K562 (cell line): ENCODE data around the gene SUPT3H. TPM values are rescaled to one million over a fixed set of nuclear protein-coding genes. Genes with fewer than 3 reads are reported as not detected.

Experiments used
- ATAC-seq: fragments of 200-7000 bp; cut with Tn5 transposase; 3 replicates; pipeline ENCODE4 v1.9.1; 2020; ENCODE audit warnings: moderate library complexity
- BruUV-seq: library from RNA; stranded (reverse); fragments of 400-500 nt; replicated peaks from 2 replicates; lab custom pipeline; 2021; lab: Mats Ljungman, UMichigan
- CTCF ChIA-PET: fragments of 300-600 bp; formaldehyde crosslinking; extraction: SDS; loops from one replicate; lab custom pipeline; 2021; ENCODE audit warnings: low intra/inter-chr PET ratio; lab: Yijun Ruan, JAX
- POLR2A ChIA-PET: fragments of 300-600, 350-650 bp; sonication (Branson Sonifier 250); formaldehyde crosslinking; extraction: SDS; loops from one replicate; lab custom pipeline; 2021; ENCODE audit warnings: antibody characterized with exemption, inconsistent platforms; lab: Yijun Ruan, JAX
- DNase-seq, 4 experiments: peaks; one replicate each; pipeline versions ENCODE4 v3.0.0 to v3.0.0-alpha.2; 2011 to 2018; ENCODE audit warnings: low spot score in 3 of 4, mixed read lengths in 3 of 4; ENCODE audit errors: extremely low read depth in 1 of 4
- FAIRE-seq: peaks from 2 replicates; lab custom pipeline; 2011; peaks lifted over from hg19 to GRCh38; lab: Jason Lieb, UNC
- H2AFZ ChIP-seq: 2 replicates; pipeline ENCODE4 v1.6.0; 2011; ENCODE audit warnings: low read depth, low read length, control low read depth, inconsistent platforms
- H3K27ac ChIP-seq: fragments of 200-600 bp; 3 replicates; pipeline ENCODE4 v1.8.0; 2011; ENCODE audit warnings: low read depth, mild to moderate bottlenecking, control low read depth, inconsistent platforms, low read length, moderate library complexity, mixed read lengths; ENCODE audit errors: extremely low read depth
- H3K27me3 ChIP-seq, 2 experiments: fragments of 300-600 bp in 1 of 2; 2 replicates in 1 of 2; 3 replicates in 1 of 2; pipeline versions ENCODE4 v1.6.0 to v1.8.0; 2011; ENCODE audit warnings: inconsistent platforms in 2 of 2, low read length in 2 of 2, mild to moderate bottlenecking in 1 of 2, mixed read lengths in 1 of 2, moderate library complexity in 1 of 2; ENCODE audit not compliant: control insufficient read depth in 2 of 2, insufficient read depth in 2 of 2
- H3K36me3 ChIP-seq: fragments of 300-600 bp; 3 replicates; pipeline ENCODE4 v1.8.0; 2011; ENCODE audit warnings: mild to moderate bottlenecking, low read length, inconsistent platforms; ENCODE audit not compliant: control insufficient read depth, insufficient read depth
- H3K4me1 ChIP-seq, 2 experiments: fragments of 200-600 bp in 1 of 2; replicated peaks in 1 of 2; 2 replicates in 1 of 2; 3 replicates in 1 of 2; pipeline versions ENCODE4 v1.5.1 to v1.8.0; 2011; ENCODE audit warnings: inconsistent platforms in 2 of 2, low read length in 2 of 2, mild to moderate bottlenecking in 1 of 2, mixed read lengths in 1 of 2, moderate library complexity in 1 of 2; ENCODE audit not compliant: control insufficient read depth in 2 of 2, insufficient read depth in 2 of 2
- H3K4me2 ChIP-seq: 2 replicates; pipeline ENCODE4 v1.6.1; 2011; ENCODE audit warnings: low read length, control low read depth, inconsistent platforms, mixed read lengths; ENCODE audit not compliant: insufficient read depth
- H3K4me3 ChIP-seq: fragments of 200-600 bp; sonication (generic), shearing (Covaris generic); 2 replicates; pipeline ENCODE4 v1.5.1; 2016; ENCODE audit warnings: control low read depth, inconsistent platforms
- H3K79me2 ChIP-seq: fragments of 200-600 bp; 3 replicates; pipeline ENCODE4 v1.8.0; 2011; ENCODE audit warnings: low read length, inconsistent platforms; ENCODE audit not compliant: control insufficient read depth, insufficient read depth
- H3K9ac ChIP-seq, 2 experiments: 2 replicates each; pipeline versions ENCODE4 v1.6.0 to v1.6.1; 2011; ENCODE audit warnings: low read depth in 2 of 2, low read length in 2 of 2, control low read depth in 1 of 2, inconsistent platforms in 1 of 2, mild to moderate bottlenecking in 1 of 2, mixed read lengths in 1 of 2; ENCODE audit not compliant: insufficient read depth in 1 of 2
- H3K9me1 ChIP-seq: one replicate; pipeline ENCODE4 v1.6.0; 2011; ENCODE audit warnings: inconsistent platforms, mild to moderate bottlenecking, low read length, moderate library complexity; ENCODE audit not compliant: control insufficient read depth, insufficient read depth
- H3K9me3 ChIP-seq: replicated peaks from 2 replicates; pipeline ENCODE4 v1.5.1; 2011; ENCODE audit warnings: low read depth, low read length, inconsistent platforms; ENCODE audit not compliant: control insufficient read depth, insufficient read depth
- H4K20me1 ChIP-seq: replicated peaks from 2 replicates; pipeline ENCODE4 v1.6.1; 2011; ENCODE audit warnings: low read length, inconsistent platforms, mixed read lengths; ENCODE audit not compliant: control insufficient read depth, insufficient read depth
- CTBP1 ChIP-seq: fragments of 450-650 bp; IDR thresholded peaks from 2 replicates; pipeline ENCODE4 v1.6.1; 2016; ENCODE audit warnings: borderline replicate concordance
- HEY1 ChIP-seq: fragments of 250-450 bp; sonication (Bioruptor Pico); IDR thresholded peaks from 2 replicates; pipeline ENCODE4 v1.5.0; 2020; ENCODE audit warnings: mild to moderate bottlenecking, moderate library complexity, borderline replicate concordance
- MED1 ChIP-seq: sonication (generic); formaldehyde crosslinking; IDR thresholded peaks from 2 replicates; pipeline ENCODE4 v1.8.1; 2023; ENCODE audit warnings: missing genetic modification reagents, borderline replicate concordance
- MEF2A ChIP-seq: IDR thresholded peaks from 2 replicates; pipeline ENCODE4 v1.6.1; 2011; ENCODE audit warnings: low read depth, mild to moderate bottlenecking, low read length, moderate library complexity; ENCODE audit not compliant: control insufficient read depth
- NCOA6 ChIP-seq: fragments of 450-650 bp; IDR thresholded peaks from 2 replicates; pipeline ENCODE4 v1.6.1; 2017; ENCODE audit warnings: mild to moderate bottlenecking
- POLR2G ChIP-seq: fragments of 200-400 bp; formaldehyde crosslinking; IDR thresholded peaks from 2 replicates; pipeline ENCODE4 v1.6.1; 2017; ENCODE audit warnings: low read depth, mild to moderate bottlenecking, antibody characterized with exemption, low read length, moderate library complexity
- POU5F1 ChIP-seq: fragments of 150-350 bp; IDR thresholded peaks from 2 replicates; pipeline ENCODE4 v1.6.1; 2014; ENCODE audit warnings: borderline replicate concordance, low read length, low read depth, mild to moderate bottlenecking; ENCODE audit not compliant: partially characterized antibody
- TARDBP ChIP-seq: fragments of 450-650 bp; IDR thresholded peaks from 2 replicates; pipeline ENCODE4 v1.6.1; 2016
- WGBS: fragments of 100-300 bp; shearing (Covaris generic); methylation state at CpG from one replicate; pipeline ENCODE4 v1.1.6; 2016; ENCODE audit warnings: low coverage, mixed read lengths; ENCODE audit not compliant: insufficient coverage; ENCODE audit errors: missing lambda C conversion rate; 5-methylcytosine and 5-hydroxymethylcytosine counted together
- in situ Hi-C: fragments of 300-500 bp; cut with MboI; formaldehyde crosslinking; loops from 4 replicates; pipeline ENCODE4 v1.15.0; 2018; ENCODE audit warnings: inconsistent platforms, mixed read lengths
- intact Hi-C: fragments of 100-400 bp; cut with micrococcal nuclease; formaldehyde crosslinking; loops from 2 replicates; pipeline ENCODE4 v1.14.2; 2022
- polyA plus RNA-seq, 8 experiments: library from polyadenylated mRNA; depleted of rRNA in 4 of 8; stranded (reverse) in 5 of 8; unstranded in 3 of 8; fragments of >200 nt; fragmentation: Nextera tagmentation in 2 of 8; fragmentation: Illumina TruSeq in 1 of 8; extraction: Ambion mirVana in 2 of 8; extraction: Trizol in 1 of 8; gene quantifications; 2 replicates each; pipeline versions ENCODE4 v1.2.1 to v1.2.3, GENCODE V29; 2011 to 2014; ENCODE audit warnings: inconsistent platforms in 1 of 8, missing spikeins in 1 of 8
- total RNA-seq, 7 experiments: library from RNA; depleted of rRNA in 6 of 7; stranded (reverse); fragments of >200 nt in 6 of 7; fragmentation: Illumina TruSeq in 2 of 7; extraction: Trizol in 2 of 7; gene quantifications; 2 replicates each; pipeline versions ENCODE4 v1.2.1 to v1.2.3, GENCODE V29; 2011 to 2021; ENCODE audit warnings: low replicate concordance in 1 of 7
- TF ChIP-seq, protein P1 (sequence below): fragments of 150-350 bp; conservative IDR thresholded peaks from 2 replicates; pipeline ENCODE4 v1.6.1; 2014; ENCODE audit warnings: low read length
- TF ChIP-seq, protein P2 (sequence below): sonication (generic); formaldehyde crosslinking; IDR thresholded peaks from 2 replicates; pipeline ENCODE4 v1.8.0; 2023; ENCODE audit warnings: mild to moderate bottlenecking, missing genetic modification reagents

Gene SUPT3H
- total and polyA plus RNA-seq, 9 of the 15 experiments (the other 6 are each of a cell fraction or from before 2014, with no cell fraction given) = 7.2 to 16.3 (median 11.9) TPM

DNA sequence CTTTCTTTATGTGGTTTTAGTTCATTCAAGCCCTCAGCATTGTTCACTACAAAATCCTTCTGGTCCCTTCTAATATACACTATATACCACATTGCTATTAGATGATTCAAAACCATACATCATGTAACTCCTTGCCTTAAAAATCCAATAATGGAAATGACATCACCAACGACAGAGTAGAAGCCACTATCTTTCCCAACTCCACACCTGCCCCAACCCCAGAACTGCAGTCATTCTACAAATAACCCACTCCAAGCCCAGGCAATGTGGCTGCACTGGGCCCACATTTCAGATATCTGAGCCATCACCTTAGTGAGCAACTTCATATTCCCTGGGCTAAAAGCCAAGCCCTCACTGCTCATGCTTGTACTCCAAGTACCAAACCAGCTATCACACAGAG, 72.2 kb downstream of the SUPT3H start:
- in situ Hi-C loops = no loop called here
- Histone ChIP-seq H3K4me2 (no peak overlapping the region), H3K9me3 (no peaks in the 10 kb centered on the region), H4K20me1 (no peaks in the 10 kb centered on the region), H3K36me3 (no peaks in the 10 kb centered on the region), H3K27me3 (no peaks in the 10 kb centered on the region)
- no peak for DNase-seq
- FAIRE-seq = no peak
- BruUV-seq = no TSS peak
- no peak for ATAC-seq
- 14% methylated on average over 1 of the region's 1 CpG for WGBS
- TF ChIP-seq MEF2A = 0 out of 2 replicates have a peak, but pooled peaks have one; percentile 13
- no peak for TF ChIP-seq TARDBP
- TF ChIP-seq, all 486 proteins: peak for 1
- H3K9me1 ChIP-seq = no peaks in the 10 kb centered on the region
- H3K4me3 ChIP-seq = no peak overlapping the region
- H3K9ac ChIP-seq = no peak overlapping the region
- ChIA-PET POLR2A (no interaction called here), CTCF (no interaction called here)
- H2AFZ ChIP-seq = no peak overlapping the region
- intact Hi-C loops = no loop called here
- H3K79me2 ChIP-seq = no peaks in the 10 kb centered on the region
- no peak overlapping the region for H3K27ac ChIP-seq
- peaks cover 0 to 7% of the 10 kb centered on the region in 2 experiments; a peak in 2 of 5 replicates for H3K4me1 ChIP-seq

DNA sequence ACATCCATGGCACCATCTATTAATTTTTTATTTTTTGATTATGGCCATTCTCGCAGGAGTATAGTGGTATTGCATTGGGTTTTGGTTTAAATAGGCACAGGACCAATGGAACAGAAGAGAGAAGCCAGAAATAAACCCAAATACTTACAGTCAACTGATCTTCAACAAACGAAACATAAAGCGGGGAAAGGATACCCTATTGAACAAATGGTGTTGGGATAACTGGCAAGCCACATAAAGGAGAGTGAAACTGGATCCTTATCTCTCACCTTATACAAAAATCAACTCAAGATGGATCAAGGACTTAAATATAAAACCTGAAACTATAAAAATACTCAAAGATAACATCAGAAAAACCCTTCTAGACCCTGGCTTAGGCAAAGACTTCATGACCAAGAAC, 74.9 kb downstream of the SUPT3H start:
- Histone ChIP-seq H4K20me1 (no peaks in the 10 kb centered on the region), H3K9ac (no peak overlapping the region), H3K36me3 (no peaks in the 10 kb centered on the region), H2AFZ (no peak overlapping the region), H3K4me3 (no peak overlapping the region), H3K27me3 (no peaks in the 10 kb centered on the region), H3K9me1 (no peaks in the 10 kb centered on the region), H3K9me3 (no peaks in the 10 kb centered on the region), H3K4me2 (no peak overlapping the region), H3K79me2 (no peaks in the 10 kb centered on the region), H3K27ac (no peak overlapping the region), H3K4me1 (peaks cover 0 to 9% of the 10 kb centered on the region in 2 experiments; a peak in 2 of 5 replicates)
- no peak for DNase-seq
- ATAC-seq = no peak
- ChIA-PET POLR2A (no interaction called here), CTCF (no interaction called here)
- WGBS = 94% methylated on average over 3 of the region's 3 CpGs
- no peak for FAIRE-seq
- intact Hi-C loops (no loop called here), in situ Hi-C loops (no loop called here)
- BruUV-seq = no TSS peak
- TF ChIP-seq, protein P1, sequence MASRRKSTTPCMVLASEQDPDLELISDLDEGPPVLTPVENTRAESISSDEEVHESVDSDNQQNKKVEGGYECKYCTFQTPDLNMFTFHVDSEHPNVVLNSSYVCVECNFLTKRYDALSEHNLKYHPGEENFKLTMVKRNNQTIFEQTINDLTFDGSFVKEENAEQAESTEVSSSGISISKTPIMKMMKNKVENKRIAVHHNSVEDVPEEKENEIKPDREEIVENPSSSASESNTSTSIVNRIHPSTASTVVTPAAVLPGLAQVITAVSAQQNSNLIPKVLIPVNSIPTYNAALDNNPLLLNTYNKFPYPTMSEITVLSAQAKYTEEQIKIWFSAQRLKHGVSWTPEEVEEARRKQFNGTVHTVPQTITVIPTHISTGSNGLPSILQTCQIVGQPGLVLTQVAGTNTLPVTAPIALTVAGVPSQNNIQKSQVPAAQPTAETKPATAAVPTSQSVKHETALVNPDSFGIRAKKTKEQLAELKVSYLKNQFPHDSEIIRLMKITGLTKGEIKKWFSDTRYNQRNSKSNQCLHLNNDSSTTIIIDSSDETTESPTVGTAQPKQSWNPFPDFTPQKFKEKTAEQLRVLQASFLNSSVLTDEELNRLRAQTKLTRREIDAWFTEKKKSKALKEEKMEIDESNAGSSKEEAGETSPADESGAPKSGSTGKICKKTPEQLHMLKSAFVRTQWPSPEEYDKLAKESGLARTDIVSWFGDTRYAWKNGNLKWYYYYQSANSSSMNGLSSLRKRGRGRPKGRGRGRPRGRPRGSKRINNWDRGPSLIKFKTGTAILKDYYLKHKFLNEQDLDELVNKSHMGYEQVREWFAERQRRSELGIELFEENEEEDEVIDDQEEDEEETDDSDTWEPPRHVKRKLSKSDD = no peak
- TF ChIP-seq CTBP1 (no peak), POLR2G (no peak), NCOA6 (no peak), HEY1 (CRISPR knock-in tag) (no peak), POU5F1 (no peak), MED1 (CRISPR knock-in tag) (no peak)
- TF ChIP-seq, protein P2, sequence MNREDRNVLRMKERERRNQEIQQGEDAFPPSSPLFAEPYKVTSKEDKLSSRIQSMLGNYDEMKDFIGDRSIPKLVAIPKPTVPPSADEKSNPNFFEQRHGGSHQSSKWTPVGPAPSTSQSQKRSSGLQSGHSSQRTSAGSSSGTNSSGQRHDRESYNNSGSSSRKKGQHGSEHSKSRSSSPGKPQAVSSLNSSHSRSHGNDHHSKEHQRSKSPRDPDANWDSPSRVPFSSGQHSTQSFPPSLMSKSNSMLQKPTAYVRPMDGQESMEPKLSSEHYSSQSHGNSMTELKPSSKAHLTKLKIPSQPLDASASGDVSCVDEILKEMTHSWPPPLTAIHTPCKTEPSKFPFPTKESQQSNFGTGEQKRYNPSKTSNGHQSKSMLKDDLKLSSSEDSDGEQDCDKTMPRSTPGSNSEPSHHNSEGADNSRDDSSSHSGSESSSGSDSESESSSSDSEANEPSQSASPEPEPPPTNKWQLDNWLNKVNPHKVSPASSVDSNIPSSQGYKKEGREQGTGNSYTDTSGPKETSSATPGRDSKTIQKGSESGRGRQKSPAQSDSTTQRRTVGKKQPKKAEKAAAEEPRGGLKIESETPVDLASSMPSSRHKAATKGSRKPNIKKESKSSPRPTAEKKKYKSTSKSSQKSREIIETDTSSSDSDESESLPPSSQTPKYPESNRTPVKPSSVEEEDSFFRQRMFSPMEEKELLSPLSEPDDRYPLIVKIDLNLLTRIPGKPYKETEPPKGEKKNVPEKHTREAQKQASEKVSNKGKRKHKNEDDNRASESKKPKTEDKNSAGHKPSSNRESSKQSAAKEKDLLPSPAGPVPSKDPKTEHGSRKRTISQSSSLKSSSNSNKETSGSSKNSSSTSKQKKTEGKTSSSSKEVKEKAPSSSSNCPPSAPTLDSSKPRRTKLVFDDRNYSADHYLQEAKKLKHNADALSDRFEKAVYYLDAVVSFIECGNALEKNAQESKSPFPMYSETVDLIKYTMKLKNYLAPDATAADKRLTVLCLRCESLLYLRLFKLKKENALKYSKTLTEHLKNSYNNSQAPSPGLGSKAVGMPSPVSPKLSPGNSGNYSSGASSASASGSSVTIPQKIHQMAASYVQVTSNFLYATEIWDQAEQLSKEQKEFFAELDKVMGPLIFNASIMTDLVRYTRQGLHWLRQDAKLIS (CRISPR knock-in tag) = no peak
